Upper lobe of left lung (tissue), 4 donors: ENCODE measurements around the gene FHIP1B.

ENCODE experiments used
- POLR2A ChIP-seq, 4 donors: fragments of 450-650 bp; IDR thresholded peaks; one replicate each; pipeline ENCODE4 v1.5.1; 2016 to 2017; ENCODE audit warnings: antibody characterized with exemption in 4 of 4, mild to moderate bottlenecking in 2 of 4
- POLR2AphosphoS5 ChIP-seq, 2 donors: sonication (generic); formaldehyde crosslinking; IDR thresholded peaks; one replicate each; pipeline ENCODE4 v1.5.1; 2017; ENCODE audit warnings: antibody characterized with exemption in 2 of 2
- TF ChIP-seq, protein P1 (sequence below), 6 experiments: fragments of 450-650 bp in 4 of 6; fragments of 200-600 bp in 2 of 6; sonication (generic) in 2 of 6; IDR thresholded peaks; one replicate each; pipeline ENCODE4 v1.5.1; 2016 to 2019; ENCODE audit warnings: antibody characterized with exemption in 6 of 6

DNA sequence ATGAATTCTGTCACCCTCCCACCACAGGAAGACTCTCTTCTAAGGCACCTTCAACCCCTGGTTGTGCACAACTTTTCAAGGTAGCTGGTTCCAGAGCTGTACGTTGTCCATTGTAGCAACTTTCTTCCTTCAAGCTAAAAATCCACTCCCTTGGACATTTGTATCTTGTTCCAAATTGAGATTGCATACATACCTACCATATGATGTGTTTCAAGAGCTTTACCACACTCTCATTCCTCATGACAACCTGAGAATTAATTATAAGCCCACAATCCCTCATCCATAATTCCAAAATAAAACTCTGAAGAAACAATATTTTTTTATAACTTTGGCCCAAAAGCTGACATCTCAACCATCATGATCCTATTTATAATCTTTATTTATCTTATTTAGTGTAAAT lies 32.4 kb downstream of the FHIP1B start:
- TF ChIP-seq POLR2AphosphoS5 (IDR thresholded peaks at IDR 0.05) (no peak), POLR2A (IDR thresholded peaks at IDR 0.05) (no peak)
- TF ChIP-seq, protein P1, sequence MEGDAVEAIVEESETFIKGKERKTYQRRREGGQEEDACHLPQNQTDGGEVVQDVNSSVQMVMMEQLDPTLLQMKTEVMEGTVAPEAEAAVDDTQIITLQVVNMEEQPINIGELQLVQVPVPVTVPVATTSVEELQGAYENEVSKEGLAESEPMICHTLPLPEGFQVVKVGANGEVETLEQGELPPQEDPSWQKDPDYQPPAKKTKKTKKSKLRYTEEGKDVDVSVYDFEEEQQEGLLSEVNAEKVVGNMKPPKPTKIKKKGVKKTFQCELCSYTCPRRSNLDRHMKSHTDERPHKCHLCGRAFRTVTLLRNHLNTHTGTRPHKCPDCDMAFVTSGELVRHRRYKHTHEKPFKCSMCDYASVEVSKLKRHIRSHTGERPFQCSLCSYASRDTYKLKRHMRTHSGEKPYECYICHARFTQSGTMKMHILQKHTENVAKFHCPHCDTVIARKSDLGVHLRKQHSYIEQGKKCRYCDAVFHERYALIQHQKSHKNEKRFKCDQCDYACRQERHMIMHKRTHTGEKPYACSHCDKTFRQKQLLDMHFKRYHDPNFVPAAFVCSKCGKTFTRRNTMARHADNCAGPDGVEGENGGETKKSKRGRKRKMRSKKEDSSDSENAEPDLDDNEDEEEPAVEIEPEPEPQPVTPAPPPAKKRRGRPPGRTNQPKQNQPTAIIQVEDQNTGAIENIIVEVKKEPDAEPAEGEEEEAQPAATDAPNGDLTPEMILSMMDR (IDR thresholded peaks at IDR 0.05): no peak
